GM19467 (cell line): ENCODE data around the gene ZNHIT2.
"Not testable (repeated sequence)": the region's sequence is repeated elsewhere in the genome, so short reads cannot be mapped to it uniquely, and the experiment has no call there.

ENCODE experiments used
- ATAC-seq: cut with Tn5 transposase; IDR thresholded peaks from one replicate; pipeline ENCODE4 v1.9.1; 2021; ENCODE audit warnings: mild to moderate bottlenecking, moderate library complexity; ENCODE audit not compliant: unreplicated experiment

Gene ZNHIT2

GRCh38 chr11:65121447-65121864 lies 4.0 kb upstream of the ZNHIT2 start:
- no peak for ATAC-seq

DNA sequence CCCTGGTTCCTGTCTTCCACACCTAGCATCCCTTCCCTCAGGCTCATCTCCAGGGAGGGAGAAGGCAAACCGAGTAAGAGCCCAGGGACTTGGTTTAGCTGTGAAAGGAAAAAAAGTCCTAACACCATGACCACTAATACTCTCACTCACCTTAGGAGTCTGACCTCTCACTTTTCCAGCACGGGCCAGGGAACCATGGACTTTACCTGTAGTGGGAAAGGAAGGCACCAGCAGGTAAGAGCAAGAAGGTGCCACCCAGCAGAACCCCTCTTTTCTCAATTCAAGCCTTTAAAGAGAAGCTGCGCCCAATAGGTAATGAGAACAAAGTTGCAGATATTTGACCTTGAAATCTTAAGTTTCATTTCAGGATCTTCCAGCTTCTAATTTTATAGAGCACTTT lies 3.3 kb upstream of the ZNHIT2 start:
- ATAC-seq, result no peak

DNA sequence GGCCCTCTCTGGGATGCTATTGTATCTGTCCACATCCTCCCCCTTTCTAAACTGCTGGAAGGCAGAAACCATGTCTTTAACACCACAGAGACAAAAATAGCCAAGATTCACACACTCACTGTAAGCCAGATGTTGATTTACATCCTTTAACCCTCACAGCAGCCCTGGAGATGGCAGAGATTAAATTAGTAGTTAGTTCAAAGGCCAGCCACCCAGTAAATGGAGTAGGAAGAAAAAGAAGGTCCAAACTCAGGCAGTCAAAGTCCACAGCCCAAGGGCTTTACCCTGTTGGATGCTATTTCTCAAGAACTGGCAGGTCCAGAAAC lies 2.1 kb upstream of the ZNHIT2 start:
- no peak for ATAC-seq

- ATAC-seq, result not testable (repeated sequence)
These were observed 1.6 kb upstream of the ZNHIT2 start for GRCh38 chr11:65118891-65119669.

- no peak for ATAC-seq
These were observed 766 bp upstream of the ZNHIT2 start for GRCh38 chr11:65118097-65118837.

- ATAC-seq, result no peak
These were observed 913 bp downstream of the ZNHIT2 start for GRCh38 chr11:65116370-65117205.

GRCh38 chr11:65115361-65116082 lies 2.0 kb downstream of the ZNHIT2 start:
- ATAC-seq, result no peak

DNA sequence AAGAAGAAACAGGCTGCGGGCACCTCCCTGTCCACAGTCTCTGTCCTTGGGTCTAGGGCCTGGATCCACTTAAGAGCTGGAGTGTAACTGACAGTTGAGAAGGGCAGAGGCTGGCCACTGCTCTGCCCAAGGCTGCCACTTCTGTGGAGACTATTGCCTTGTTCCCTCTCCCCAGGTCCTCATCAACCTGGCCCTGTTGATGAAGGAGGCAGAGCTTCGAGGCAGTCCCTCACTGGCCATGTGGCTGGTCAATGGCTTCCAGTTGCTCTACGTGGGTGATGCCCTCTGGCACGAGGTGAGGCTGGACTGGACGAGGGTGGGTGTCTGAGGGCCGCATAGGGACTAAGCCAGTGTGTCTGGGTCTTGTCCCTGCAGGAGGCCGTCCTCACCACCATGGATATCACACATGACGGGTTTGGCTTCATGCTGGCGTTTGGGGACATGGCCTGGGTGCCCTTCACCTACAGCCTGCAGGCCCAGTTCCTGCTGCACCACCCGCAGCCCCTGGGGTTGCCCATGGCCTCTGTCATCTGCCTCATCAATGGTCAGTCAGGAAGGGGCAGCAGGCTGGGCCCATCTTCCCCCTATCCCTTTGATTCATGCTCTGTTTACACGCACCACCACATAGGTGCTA lies 2.8 kb downstream of the ZNHIT2 start:
- ATAC-seq, result no peak

GRCh38 chr11:65113839-65114238 lies 3.7 kb downstream of the ZNHIT2 start:
- no peak for ATAC-seq

GRCh38 chr11:65113361-65113756 lies 4.1 kb downstream of the ZNHIT2 start:
- ATAC-seq, result no peak

DNA sequence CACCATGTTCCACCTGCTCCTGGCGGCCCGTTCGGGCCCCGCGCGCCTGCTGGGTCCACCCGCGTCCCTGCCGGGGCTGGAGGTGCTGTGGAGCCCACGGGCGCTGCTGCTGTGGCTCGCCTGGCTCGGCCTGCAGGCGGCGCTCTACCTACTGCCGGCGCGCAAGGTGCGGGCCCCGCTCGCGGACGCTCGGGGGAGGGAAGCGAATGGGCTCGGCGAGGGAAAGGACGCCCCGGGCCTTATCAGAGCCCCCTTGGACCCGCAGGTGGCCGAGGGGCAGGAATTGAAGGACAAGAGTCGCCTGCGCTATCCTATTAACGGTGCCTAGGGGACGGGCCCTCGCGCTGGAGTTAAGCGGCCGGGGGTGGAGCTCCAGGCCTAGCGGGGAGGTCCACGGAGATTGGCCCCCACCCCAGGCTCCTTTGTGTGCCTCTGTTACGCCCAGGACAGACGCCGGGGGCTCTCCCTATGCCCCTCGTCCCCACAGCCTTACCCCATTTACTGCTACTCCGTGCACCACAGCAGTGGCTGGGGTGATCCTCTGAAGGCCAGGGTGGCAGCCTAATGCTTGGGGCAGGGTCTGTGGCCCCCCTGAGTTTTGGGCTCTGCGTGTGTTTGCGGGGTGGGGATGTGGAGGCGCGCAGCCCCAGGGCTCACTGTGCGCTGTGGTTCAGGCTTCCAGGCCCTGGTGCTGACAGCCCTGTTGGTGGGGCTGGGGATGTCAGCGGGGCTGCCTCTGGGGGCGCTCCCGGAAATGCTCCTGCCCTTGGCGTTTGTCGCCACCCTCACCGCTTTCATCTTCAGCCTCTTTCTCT lies 4.7 kb downstream of the ZNHIT2 start:
- no peak for ATAC-seq

DNA sequence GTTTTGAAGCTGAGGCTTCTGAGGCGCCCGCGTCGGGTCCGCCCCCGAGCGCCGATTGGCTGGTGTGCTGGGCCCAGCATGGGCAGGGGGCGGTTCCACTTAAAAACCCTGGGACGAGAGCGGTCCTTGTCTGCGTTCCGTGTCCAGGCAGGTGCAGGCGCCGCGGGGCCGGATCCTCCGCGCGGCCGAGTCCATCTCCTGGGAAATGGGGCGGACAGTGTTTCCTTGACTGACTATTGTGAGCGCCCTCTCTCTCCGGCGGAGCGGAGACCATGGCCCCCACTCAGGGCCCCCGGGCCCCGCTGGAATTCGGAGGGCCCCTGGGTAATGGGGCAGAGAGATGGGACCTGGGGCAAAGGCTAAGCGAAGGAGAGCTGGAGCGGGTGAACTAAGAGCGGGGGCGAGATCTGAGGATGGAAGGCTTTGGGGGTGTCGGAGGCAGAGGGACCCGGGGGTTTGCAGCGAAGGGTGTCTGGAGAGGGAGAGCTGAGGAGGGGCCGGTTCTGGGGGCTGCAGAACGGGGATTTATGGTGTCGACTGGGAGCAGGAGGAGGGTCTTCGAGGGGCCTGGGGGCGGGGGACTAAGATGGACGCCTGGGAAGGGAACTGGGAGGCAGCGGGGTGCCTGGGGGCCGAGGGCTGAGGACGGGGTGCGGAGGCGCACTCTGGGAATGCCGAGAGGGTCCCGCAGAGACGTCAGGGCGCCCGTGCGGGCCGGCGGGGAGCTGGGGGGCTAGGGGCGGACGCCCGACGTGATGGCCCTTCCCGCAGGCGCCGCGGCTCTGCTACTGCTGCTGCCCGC lies 5.6 kb downstream of the ZNHIT2 start, which contains the start of gene TM7SF2:
TSS of gene TM7SF2 (plus strand) at position 129 of the 802 bp plus-strand sequence. CDS start at position 273, 144 bp downstream.
- ATAC-seq, result peak; percentile 57

DNA sequence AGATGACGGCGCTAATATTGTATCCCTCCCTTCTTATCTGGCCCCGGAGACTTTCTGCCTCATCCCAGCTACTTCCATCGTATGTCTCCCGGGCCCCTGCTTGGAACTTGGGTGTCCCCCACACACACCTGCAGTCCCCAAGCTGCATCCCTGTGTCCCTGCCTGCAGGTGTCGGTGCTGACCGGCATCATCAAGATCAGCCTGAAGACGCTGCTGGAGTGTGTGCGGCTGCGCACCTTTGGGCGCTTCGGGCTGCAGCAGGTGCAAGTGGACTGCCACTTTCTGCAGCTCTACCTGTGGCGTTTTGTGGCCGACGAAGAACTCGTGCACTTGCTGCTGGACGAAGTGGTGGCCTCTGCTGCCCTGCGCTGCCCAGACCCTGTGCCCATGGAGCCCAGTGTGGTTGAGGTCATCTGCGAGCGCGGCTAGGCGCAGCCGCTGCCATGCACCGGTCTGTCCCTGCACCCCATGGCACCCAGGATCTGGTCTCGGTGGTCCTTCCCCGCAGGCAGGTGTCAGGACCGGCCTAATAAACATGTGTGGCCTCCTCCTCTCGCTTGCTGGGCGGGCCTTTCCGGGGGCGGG lies 6.2 kb downstream of the ZNHIT2 start:
- ATAC-seq, result no peak

- ATAC-seq, result no peak
These were observed 7.1 kb downstream of the ZNHIT2 start for GRCh38 chr11:65110354-65110861.

GRCh38 chr11:65109231-65110198 lies 8.0 kb downstream of the ZNHIT2 start:
- no peak for ATAC-seq

- no peak for ATAC-seq
These were observed 8.9 kb downstream of the ZNHIT2 start for GRCh38 chr11:65108469-65109123.
